Osteoblast (primary cell): ENCODE data around the gene CTSA. TPM values are rescaled to one million over a fixed set of nuclear protein-coding genes. Genes with fewer than 3 reads are reported as not detected.
A peak's percentile ranks its signal among the peaks of the same experiment; 100 is the strongest.

Source experiments
- DNase-seq: peaks from one replicate; pipeline ENCODE4 v3.0.0; 2011; ENCODE audit warnings: low spot score, mixed read lengths; ENCODE audit not compliant: insufficient read length; ENCODE audit errors: missing footprints
- H2AFZ ChIP-seq: 2 replicates; pipeline ENCODE4 v1.6.0; 2011; ENCODE audit warnings: mild to moderate bottlenecking, low read length
- H3K27ac ChIP-seq: 2 replicates; pipeline ENCODE4 v1.5.1; 2011; ENCODE audit warnings: mild to moderate bottlenecking, low read depth, low read length, moderate library complexity
- H3K27me3 ChIP-seq: 2 replicates; pipeline ENCODE4 v1.6.0; 2012; ENCODE audit warnings: mild to moderate bottlenecking, control low read depth, inconsistent platforms, low read length, moderate library complexity; ENCODE audit not compliant: insufficient read depth
- H3K36me3 ChIP-seq: 2 replicates; pipeline ENCODE4 v1.5.1; 2011; ENCODE audit warnings: mild to moderate bottlenecking, low read length, control low read depth, moderate library complexity; ENCODE audit not compliant: insufficient read depth
- H3K4me1 ChIP-seq: 2 replicates; pipeline ENCODE4 v1.5.1; 2011; ENCODE audit warnings: mild to moderate bottlenecking, low read length, control low read depth, moderate library complexity; ENCODE audit not compliant: insufficient read depth
- H3K4me2 ChIP-seq: 2 replicates; pipeline ENCODE4 v1.6.0; 2011; ENCODE audit warnings: mild to moderate bottlenecking, low read length; ENCODE audit not compliant: insufficient read depth
- H3K4me3 ChIP-seq: fragments of 200-600 bp; sonication (generic); 3 replicates; pipeline ENCODE4 v1.5.1; 2012; ENCODE audit warnings: mild to moderate bottlenecking, low read length, inconsistent platforms; ENCODE audit not compliant: insufficient read depth
- H3K79me2 ChIP-seq: 2 replicates; pipeline ENCODE4 v1.6.0; 2012; ENCODE audit warnings: mild to moderate bottlenecking, low read length, control low read depth, inconsistent platforms; ENCODE audit not compliant: insufficient read depth
- H3K9me3 ChIP-seq: 2 replicates; pipeline ENCODE4 v1.5.1; 2011; ENCODE audit warnings: low read depth, low read length, control low read depth
- H4K20me1 ChIP-seq: 2 replicates; pipeline ENCODE4 v1.6.0; 2012; ENCODE audit warnings: mild to moderate bottlenecking, low read length, control low read depth; ENCODE audit not compliant: insufficient read depth
- total RNA-seq: library from RNA; depleted of rRNA; stranded (reverse); fragments of >200 nt; gene quantifications from 2 replicates; pipeline ENCODE4 v1.2.3, GENCODE V29; 2012
- TF ChIP-seq, protein P1 (sequence below): IDR thresholded peaks from 2 replicates; pipeline ENCODE4 v1.5.1; 2011; ENCODE audit warnings: mild to moderate bottlenecking, low read depth, low read length, moderate library complexity; ENCODE audit errors: extremely low read depth

Gene CTSA
- total RNA-seq, 1 donor: 157 TPM

DNA sequence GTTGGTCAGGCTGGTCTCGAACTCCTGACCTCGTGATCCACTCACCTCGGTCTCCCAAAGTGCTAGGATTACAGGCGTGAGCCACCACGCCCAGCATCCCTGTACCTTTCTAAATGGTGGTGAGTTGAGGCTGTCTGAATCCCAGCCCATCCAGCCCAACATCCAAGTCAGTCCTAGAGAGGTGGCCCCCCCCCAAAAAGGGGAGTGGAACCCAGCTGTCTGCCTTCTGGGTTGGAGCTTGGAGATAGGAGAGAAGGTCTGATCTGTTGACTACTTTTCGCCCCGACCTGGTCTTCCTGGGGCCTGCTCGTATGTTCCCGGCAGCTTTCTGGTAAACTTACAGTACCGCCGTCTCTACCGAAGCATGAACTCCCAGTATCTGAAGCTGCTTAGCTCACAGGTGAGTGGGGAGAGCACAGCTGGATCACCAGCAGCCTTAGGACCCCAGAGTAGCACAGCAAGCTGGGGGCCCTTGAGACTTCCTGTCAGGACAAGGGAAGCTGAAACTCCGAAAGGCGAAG, 5.6 kb downstream of the CTSA start:
- Histone ChIP-seq H3K36me3 (peaks cover 55% of the 10 kb centered on the region), H4K20me1 (peaks cover 22% of the 10 kb centered on the region), H3K4me3 (no peak overlapping the region), H3K27ac (no peak overlapping the region), H3K79me2 (peaks cover 20% of the 10 kb centered on the region), H3K4me1 (peaks cover 11% of the 10 kb centered on the region), H2AFZ (no peak overlapping the region), H3K9me3 (no peaks in the 10 kb centered on the region), H3K4me2 (no peak overlapping the region), H3K27me3 (no peaks in the 10 kb centered on the region)
- peak; percentile 17 for DNase-seq
- TF ChIP-seq, protein P1, sequence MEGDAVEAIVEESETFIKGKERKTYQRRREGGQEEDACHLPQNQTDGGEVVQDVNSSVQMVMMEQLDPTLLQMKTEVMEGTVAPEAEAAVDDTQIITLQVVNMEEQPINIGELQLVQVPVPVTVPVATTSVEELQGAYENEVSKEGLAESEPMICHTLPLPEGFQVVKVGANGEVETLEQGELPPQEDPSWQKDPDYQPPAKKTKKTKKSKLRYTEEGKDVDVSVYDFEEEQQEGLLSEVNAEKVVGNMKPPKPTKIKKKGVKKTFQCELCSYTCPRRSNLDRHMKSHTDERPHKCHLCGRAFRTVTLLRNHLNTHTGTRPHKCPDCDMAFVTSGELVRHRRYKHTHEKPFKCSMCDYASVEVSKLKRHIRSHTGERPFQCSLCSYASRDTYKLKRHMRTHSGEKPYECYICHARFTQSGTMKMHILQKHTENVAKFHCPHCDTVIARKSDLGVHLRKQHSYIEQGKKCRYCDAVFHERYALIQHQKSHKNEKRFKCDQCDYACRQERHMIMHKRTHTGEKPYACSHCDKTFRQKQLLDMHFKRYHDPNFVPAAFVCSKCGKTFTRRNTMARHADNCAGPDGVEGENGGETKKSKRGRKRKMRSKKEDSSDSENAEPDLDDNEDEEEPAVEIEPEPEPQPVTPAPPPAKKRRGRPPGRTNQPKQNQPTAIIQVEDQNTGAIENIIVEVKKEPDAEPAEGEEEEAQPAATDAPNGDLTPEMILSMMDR: no peak

GRCh38 chr20:45897289-45897688, 6.2 kb downstream of the CTSA start:
- Histone ChIP-seq H3K27ac (no peak overlapping the region), H3K36me3 (peaks cover 55% of the 10 kb centered on the region)
- DNase-seq: no peak

GRCh38 chr20:45897692-45898091, 6.6 kb downstream of the CTSA start:
- no peak overlapping the region for H3K4me3 ChIP-seq
- H3K27me3 ChIP-seq: no peaks in the 10 kb centered on the region
- TF ChIP-seq, protein P1: no peak
- peaks cover under 1% of the 10 kb centered on the region for H3K4me1 ChIP-seq
- peak; percentile 73 for DNase-seq
- no peak overlapping the region for H3K27ac ChIP-seq
- H3K36me3 ChIP-seq: peaks cover 53% of the 10 kb centered on the region
- no peak overlapping the region for H3K4me2 ChIP-seq
- H2AFZ ChIP-seq: no peak overlapping the region
- peaks cover 14% of the 10 kb centered on the region for H4K20me1 ChIP-seq
- H3K9me3 ChIP-seq: no peaks in the 10 kb centered on the region
- H3K79me2 ChIP-seq: peaks cover 11% of the 10 kb centered on the region

More at GRCh38 chr20:45897289-45897688, 6.2 kb downstream of the CTSA start:
- TF ChIP-seq, protein P1: no peak
- no peaks in the 10 kb centered on the region for H3K9me3 ChIP-seq
- no peaks in the 10 kb centered on the region for H3K27me3 ChIP-seq
- no peak overlapping the region for H3K4me3 ChIP-seq
- no peak overlapping the region for H2AFZ ChIP-seq
- peaks cover 18% of the 10 kb centered on the region for H4K20me1 ChIP-seq
- peaks cover 5% of the 10 kb centered on the region for H3K4me1 ChIP-seq
- no peak overlapping the region for H3K4me2 ChIP-seq
- H3K79me2 ChIP-seq: peaks cover 15% of the 10 kb centered on the region

GRCh38 chr20:45898285-45898684, 7.2 kb downstream of the CTSA start:
- Histone ChIP-seq H3K79me2 (peaks cover 5% of the 10 kb centered on the region), H4K20me1 (peaks cover 8% of the 10 kb centered on the region), H3K4me3 (no peak overlapping the region), H3K4me2 (no peak overlapping the region), H3K27ac (no peak overlapping the region), H3K4me1 (no peaks in the 10 kb centered on the region), H3K9me3 (no peaks in the 10 kb centered on the region), H2AFZ (no peak overlapping the region), H3K27me3 (no peaks in the 10 kb centered on the region), H3K36me3 (peaks cover 47% of the 10 kb centered on the region)
- DNase-seq: peak; percentile 9
- TF ChIP-seq, protein P1: no peak
